Sigmoid colon (tissue), 4 donors: ENCODE measurements around the gene ETV1.

ENCODE experiments used
- POLR2A ChIP-seq, 2 donors: fragments of 450-650 bp; IDR thresholded peaks; one replicate each; pipeline ENCODE4 v1.6.1; 2016; ENCODE audit warnings: antibody characterized with exemption in 2 of 2, mild to moderate bottlenecking in 2 of 2, moderate library complexity in 2 of 2
- POLR2AphosphoS5 ChIP-seq, 4 donors: sonication (generic); formaldehyde crosslinking; IDR thresholded peaks; one replicate each; pipeline ENCODE4 v1.6.1; 2017; ENCODE audit warnings: antibody characterized with exemption in 4 of 4
- TF ChIP-seq, protein P1 (sequence below), 4 experiments: fragments of 450-650 bp in 3 of 4; fragments of 200-600 bp in 1 of 4; IDR thresholded peaks; one replicate each; pipeline ENCODE4 v1.5.1; 2016 to 2019; ENCODE audit warnings: antibody characterized with exemption in 4 of 4, mild to moderate bottlenecking in 3 of 4, moderate library complexity in 2 of 4

DNA sequence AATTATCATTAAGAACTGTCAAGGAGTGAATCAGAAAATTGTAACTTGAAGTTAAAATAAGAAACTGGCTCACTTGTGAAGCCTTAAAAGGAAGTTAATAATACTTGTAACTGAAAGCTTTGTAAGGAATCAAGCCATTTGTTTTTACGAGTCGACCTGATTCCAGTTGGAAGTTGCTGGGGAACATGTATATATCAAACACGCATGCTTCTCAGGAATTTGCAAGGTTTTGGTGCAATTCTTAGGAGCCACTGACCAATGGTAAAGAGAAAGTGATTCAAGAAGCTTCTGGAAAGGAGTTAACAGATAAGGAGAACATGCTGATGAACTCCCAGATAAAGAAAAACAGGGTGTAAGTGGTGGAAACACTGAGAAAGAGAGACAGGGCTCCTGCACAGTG, 56.4 kb downstream of the ETV1 start:
- TF ChIP-seq, protein P1, sequence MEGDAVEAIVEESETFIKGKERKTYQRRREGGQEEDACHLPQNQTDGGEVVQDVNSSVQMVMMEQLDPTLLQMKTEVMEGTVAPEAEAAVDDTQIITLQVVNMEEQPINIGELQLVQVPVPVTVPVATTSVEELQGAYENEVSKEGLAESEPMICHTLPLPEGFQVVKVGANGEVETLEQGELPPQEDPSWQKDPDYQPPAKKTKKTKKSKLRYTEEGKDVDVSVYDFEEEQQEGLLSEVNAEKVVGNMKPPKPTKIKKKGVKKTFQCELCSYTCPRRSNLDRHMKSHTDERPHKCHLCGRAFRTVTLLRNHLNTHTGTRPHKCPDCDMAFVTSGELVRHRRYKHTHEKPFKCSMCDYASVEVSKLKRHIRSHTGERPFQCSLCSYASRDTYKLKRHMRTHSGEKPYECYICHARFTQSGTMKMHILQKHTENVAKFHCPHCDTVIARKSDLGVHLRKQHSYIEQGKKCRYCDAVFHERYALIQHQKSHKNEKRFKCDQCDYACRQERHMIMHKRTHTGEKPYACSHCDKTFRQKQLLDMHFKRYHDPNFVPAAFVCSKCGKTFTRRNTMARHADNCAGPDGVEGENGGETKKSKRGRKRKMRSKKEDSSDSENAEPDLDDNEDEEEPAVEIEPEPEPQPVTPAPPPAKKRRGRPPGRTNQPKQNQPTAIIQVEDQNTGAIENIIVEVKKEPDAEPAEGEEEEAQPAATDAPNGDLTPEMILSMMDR (IDR thresholded peaks at IDR 0.05), result no peak
- TF ChIP-seq POLR2AphosphoS5 (IDR thresholded peaks at IDR 0.05) (no peak), POLR2A (IDR thresholded peaks at IDR 0.05) (no peak)
